GM23338 (cell line): ENCODE measurements around the gene ADAMTS17. TPM values are rescaled to one million over a fixed set of nuclear protein-coding genes. Genes with fewer than 3 reads are reported as not detected.

ENCODE experiments used
- ATAC-seq: fragments of 200-7000 bp; cut with Tn5 transposase; 3 replicates; pipeline ENCODE4 v1.9.1; 2020
- DNase-seq: peaks from one replicate; pipeline ENCODE4 v3.0.0-alpha.2; 2015; ENCODE audit warnings: low spot score
- H2AFZ ChIP-seq: fragments of 200-600 bp; sonication (generic); 2 replicates; pipeline ENCODE4 v1.8.0; 2016; ENCODE audit warnings: antibody characterized with exemption, mild to moderate bottlenecking, moderate library complexity
- H3F3A ChIP-seq: fragments of 200-600 bp; sonication (generic); replicated peaks from 2 replicates; pipeline ENCODE4 v1.8.0; 2017; ENCODE audit warnings: antibody characterized with exemption, mixed run types, low read depth
- H3K27ac ChIP-seq: fragments of 200-600 bp; sonication (generic); 2 replicates; pipeline ENCODE4 v1.6.1; 2016; ENCODE audit warnings: low read depth
- H3K27me3 ChIP-seq: fragments of 200-600 bp; sonication (generic); 2 replicates; pipeline ENCODE4 v1.8.0; 2016; ENCODE audit warnings: mild to moderate bottlenecking, mixed run types, moderate library complexity; ENCODE audit not compliant: insufficient read depth
- H3K36me3 ChIP-seq: fragments of 200-600 bp; sonication (generic); 2 replicates; pipeline ENCODE4 v1.8.0; 2016; ENCODE audit warnings: mild to moderate bottlenecking; ENCODE audit not compliant: insufficient read depth
- H3K4me1 ChIP-seq: fragments of 200-600 bp; sonication (generic); 2 replicates; pipeline ENCODE4 v1.8.0; 2016; ENCODE audit warnings: mild to moderate bottlenecking, moderate library complexity; ENCODE audit not compliant: insufficient read depth
- H3K4me2 ChIP-seq: fragments of 200-600 bp; sonication (generic); 2 replicates; pipeline ENCODE4 v1.7.1; 2017; ENCODE audit warnings: mixed run types
- H3K4me3 ChIP-seq: fragments of 200-600 bp; sonication (generic); 2 replicates; pipeline ENCODE4 v1.6.1; 2016; ENCODE audit warnings: mixed run types
- H3K79me2 ChIP-seq: fragments of 200-600 bp; sonication (generic); replicated peaks from 2 replicates; pipeline ENCODE4 v1.8.0; 2017; ENCODE audit warnings: mild to moderate bottlenecking; ENCODE audit not compliant: insufficient read depth
- H3K9me2 ChIP-seq: fragments of 200-600 bp; sonication (generic); 2 replicates; pipeline ENCODE4 v1.8.0; 2017; ENCODE audit not compliant: insufficient read depth
- H4K20me1 ChIP-seq: fragments of 200-600 bp; sonication (generic); replicated peaks from 2 replicates; pipeline ENCODE4 v1.8.0; 2017; ENCODE audit warnings: mild to moderate bottlenecking; ENCODE audit not compliant: insufficient read depth
- H3K27ac Mint-ChIP-seq: 2 replicates; pipeline ENCODE4 v1.8.0; 2020; ENCODE audit warnings: inconsistent platforms, mild to moderate bottlenecking, moderate library complexity, mixed read lengths
- H3K27me3 Mint-ChIP-seq: 3 replicates; pipeline ENCODE4 v1.8.0; 2022; ENCODE audit warnings: low read depth, mild to moderate bottlenecking, moderate library complexity, mixed read lengths, inconsistent platforms; ENCODE audit not compliant: insufficient read depth, poor library complexity
- H3K36me3 Mint-ChIP-seq: 3 replicates; pipeline ENCODE4 v1.8.0; 2021; ENCODE audit warnings: low read depth, mild to moderate bottlenecking, inconsistent platforms, moderate library complexity, mixed read lengths
- H3K4me1 Mint-ChIP-seq: 3 replicates; pipeline ENCODE4 v1.8.0; 2020; ENCODE audit warnings: mild to moderate bottlenecking, inconsistent platforms, mixed read lengths
- H3K4me3 Mint-ChIP-seq: 3 replicates; pipeline ENCODE4 v1.8.0; 2021; ENCODE audit warnings: moderate library complexity, mild to moderate bottlenecking, inconsistent platforms, mixed read lengths
- H3K9me3 Mint-ChIP-seq: 3 replicates; pipeline ENCODE4 v1.8.0; 2020; ENCODE audit warnings: moderate library complexity, mild to moderate bottlenecking, inconsistent platforms, mixed read lengths
- CREB1 ChIP-seq: fragments of 250-450 bp; sonication (Bioruptor Pico); IDR thresholded peaks from 2 replicates; pipeline ENCODE4 v1.5.0; 2020; ENCODE audit warnings: low read depth, mild to moderate bottlenecking, moderate library complexity
- EZH2 ChIP-seq: fragments of 200-600 bp; sonication (generic); IDR thresholded peaks from one replicate; pipeline ENCODE4 v1.8.0; 2017; ENCODE audit warnings: antibody characterized with exemption, mild to moderate bottlenecking, low read depth; ENCODE audit not compliant: unreplicated experiment
- EZH2phosphoT487 ChIP-seq: fragments of 200-600 bp; sonication (generic); IDR thresholded peaks from one replicate; pipeline ENCODE4 v1.8.1; 2018; ENCODE audit warnings: antibody characterized with exemption; ENCODE audit not compliant: unreplicated experiment
- JUNB ChIP-seq: IDR thresholded peaks from one replicate; pipeline ENCODE4 v1.6.1; 2016; ENCODE audit warnings: antibody characterized with exemption; ENCODE audit not compliant: unreplicated experiment
- NANOG ChIP-seq: IDR thresholded peaks from 2 replicates; pipeline ENCODE4 v1.6.1; 2016; ENCODE audit warnings: antibody characterized with exemption, borderline replicate concordance
- POLR2AphosphoS5 ChIP-seq: IDR thresholded peaks from 2 replicates; pipeline ENCODE4 v1.6.1; 2016; ENCODE audit warnings: antibody characterized with exemption, low read depth
- STAT1 ChIP-seq: IDR thresholded peaks from one replicate; pipeline ENCODE4 v1.6.1; 2016; ENCODE audit warnings: antibody characterized with exemption; ENCODE audit not compliant: unreplicated experiment
- ZNF114 ChIP-seq: fragments of 250-450 bp; sonication (Bioruptor Pico); IDR thresholded peaks from 2 replicates; pipeline ENCODE4 v1.5.0; 2020; ENCODE audit warnings: mild to moderate bottlenecking, moderate library complexity
- ZNF331 ChIP-seq: fragments of 250-450 bp; sonication (Bioruptor Pico); IDR thresholded peaks from 2 replicates; pipeline ENCODE4 v1.5.0; 2020; ENCODE audit warnings: low read depth, mild to moderate bottlenecking, moderate library complexity
- polyA plus RNA-seq: library from polyadenylated mRNA; unstranded; fragments of >200 nt; fragmentation: Nextera tagmentation; extraction: Ambion mirVana; gene quantifications from 2 replicates; pipeline ENCODE4 v1.2.1, GENCODE V29; 2016
- total RNA-seq: library from RNA; depleted of rRNA; stranded (reverse); fragments of >200 nt; shearing (Covaris generic); gene quantifications from 2 replicates; pipeline ENCODE4 v1.2.3, GENCODE V29; 2014
- TF ChIP-seq, protein P1 (sequence below): IDR thresholded peaks from 2 replicates; pipeline ENCODE4 v1.6.1; 2016; ENCODE audit warnings: antibody characterized with exemption
- TF ChIP-seq, protein P2 (sequence below): fragments of 250-450 bp; sonication (Bioruptor Pico); IDR thresholded peaks from 2 replicates; pipeline ENCODE4 v1.5.0; 2020; ENCODE audit warnings: mild to moderate bottlenecking, moderate library complexity
- TF ChIP-seq, protein P3 (sequence below), 2 experiments: fragments of 200-600 bp in 1 of 2; sonication (generic) in 1 of 2; conservative IDR thresholded peaks; 2 replicates each; pipeline versions ENCODE4 v1.5.1 to v1.6.1; 2016 to 2017; ENCODE audit warnings: antibody characterized with exemption in 2 of 2, low read depth in 2 of 2, mild to moderate bottlenecking in 2 of 2, moderate library complexity in 1 of 2
- TF ChIP-seq, protein P4 (sequence below): IDR thresholded peaks from one replicate; pipeline ENCODE4 v1.6.1; 2018; ENCODE audit warnings: antibody characterized with exemption; ENCODE audit not compliant: unreplicated experiment

The ADAMTS17 gene
- total and polyA plus RNA-seq, 2 experiments from 2014 or later = 0.60 to 3.8 TPM

DNA sequence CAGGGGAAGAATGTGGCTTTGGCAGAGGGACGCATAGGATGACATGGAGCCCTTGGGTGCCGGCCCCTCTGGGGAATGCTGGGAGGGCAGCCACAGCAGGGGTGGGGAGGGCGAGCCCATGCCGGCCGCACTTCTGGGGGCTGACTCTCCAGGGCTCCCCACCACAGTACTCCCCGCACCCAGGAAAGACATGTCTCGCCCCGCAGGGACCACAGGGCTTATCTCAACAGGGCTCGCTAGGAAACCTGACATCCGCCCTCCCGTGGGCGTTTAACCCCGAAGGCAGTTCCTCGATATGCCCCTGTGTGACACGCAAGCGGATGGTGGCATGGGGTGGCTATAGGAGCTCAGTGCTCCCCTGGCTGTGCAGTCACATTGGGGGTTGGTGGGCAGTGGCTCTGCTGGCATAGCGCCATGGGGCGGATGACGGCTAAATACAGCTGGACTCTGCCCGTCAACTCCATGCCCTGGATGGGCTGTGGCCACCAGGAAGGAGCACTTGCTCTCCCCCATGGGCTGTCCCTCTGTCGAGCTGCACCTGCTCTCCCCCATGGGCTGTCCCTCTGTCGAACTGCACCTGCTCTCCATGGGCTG lies 141.4 kb downstream of the ADAMTS17 start:
- Histone ChIP-seq H3F3A (no peaks in the 10 kb centered on the region), H3K27me3 (no peaks in the 10 kb centered on the region), H3K9me2 (no peaks in the 10 kb centered on the region), H3K4me2 (no peak overlapping the region), H2AFZ (no peak overlapping the region), H3K79me2 (no peaks in the 10 kb centered on the region), H3K4me1 (no peaks in the 10 kb centered on the region; the same call in none of the 2 replicates), H3K4me3 (no peak overlapping the region), H3K36me3 (no peaks in the 10 kb centered on the region), H3K27ac (no peak overlapping the region), H4K20me1 (no peaks in the 10 kb centered on the region)
- Mint-ChIP-seq H3K36me3 (no peaks in the 10 kb centered on the region; the same call in 2 of the 3 replicates), H3K4me1 (peaks cover 21% of the 10 kb centered on the region), H3K27ac (no peak overlapping the region), H3K27me3 (peaks cover 7% of the 10 kb centered on the region), H3K9me3 (no peaks in the 10 kb centered on the region; the same call in 2 of the 3 replicates), H3K4me3 (no peak overlapping the region)
- TF ChIP-seq, protein P1, sequence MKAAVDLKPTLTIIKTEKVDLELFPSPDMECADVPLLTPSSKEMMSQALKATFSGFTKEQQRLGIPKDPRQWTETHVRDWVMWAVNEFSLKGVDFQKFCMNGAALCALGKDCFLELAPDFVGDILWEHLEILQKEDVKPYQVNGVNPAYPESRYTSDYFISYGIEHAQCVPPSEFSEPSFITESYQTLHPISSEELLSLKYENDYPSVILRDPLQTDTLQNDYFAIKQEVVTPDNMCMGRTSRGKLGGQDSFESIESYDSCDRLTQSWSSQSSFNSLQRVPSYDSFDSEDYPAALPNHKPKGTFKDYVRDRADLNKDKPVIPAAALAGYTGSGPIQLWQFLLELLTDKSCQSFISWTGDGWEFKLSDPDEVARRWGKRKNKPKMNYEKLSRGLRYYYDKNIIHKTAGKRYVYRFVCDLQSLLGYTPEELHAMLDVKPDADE = no peak
- TF ChIP-seq, protein P2, sequence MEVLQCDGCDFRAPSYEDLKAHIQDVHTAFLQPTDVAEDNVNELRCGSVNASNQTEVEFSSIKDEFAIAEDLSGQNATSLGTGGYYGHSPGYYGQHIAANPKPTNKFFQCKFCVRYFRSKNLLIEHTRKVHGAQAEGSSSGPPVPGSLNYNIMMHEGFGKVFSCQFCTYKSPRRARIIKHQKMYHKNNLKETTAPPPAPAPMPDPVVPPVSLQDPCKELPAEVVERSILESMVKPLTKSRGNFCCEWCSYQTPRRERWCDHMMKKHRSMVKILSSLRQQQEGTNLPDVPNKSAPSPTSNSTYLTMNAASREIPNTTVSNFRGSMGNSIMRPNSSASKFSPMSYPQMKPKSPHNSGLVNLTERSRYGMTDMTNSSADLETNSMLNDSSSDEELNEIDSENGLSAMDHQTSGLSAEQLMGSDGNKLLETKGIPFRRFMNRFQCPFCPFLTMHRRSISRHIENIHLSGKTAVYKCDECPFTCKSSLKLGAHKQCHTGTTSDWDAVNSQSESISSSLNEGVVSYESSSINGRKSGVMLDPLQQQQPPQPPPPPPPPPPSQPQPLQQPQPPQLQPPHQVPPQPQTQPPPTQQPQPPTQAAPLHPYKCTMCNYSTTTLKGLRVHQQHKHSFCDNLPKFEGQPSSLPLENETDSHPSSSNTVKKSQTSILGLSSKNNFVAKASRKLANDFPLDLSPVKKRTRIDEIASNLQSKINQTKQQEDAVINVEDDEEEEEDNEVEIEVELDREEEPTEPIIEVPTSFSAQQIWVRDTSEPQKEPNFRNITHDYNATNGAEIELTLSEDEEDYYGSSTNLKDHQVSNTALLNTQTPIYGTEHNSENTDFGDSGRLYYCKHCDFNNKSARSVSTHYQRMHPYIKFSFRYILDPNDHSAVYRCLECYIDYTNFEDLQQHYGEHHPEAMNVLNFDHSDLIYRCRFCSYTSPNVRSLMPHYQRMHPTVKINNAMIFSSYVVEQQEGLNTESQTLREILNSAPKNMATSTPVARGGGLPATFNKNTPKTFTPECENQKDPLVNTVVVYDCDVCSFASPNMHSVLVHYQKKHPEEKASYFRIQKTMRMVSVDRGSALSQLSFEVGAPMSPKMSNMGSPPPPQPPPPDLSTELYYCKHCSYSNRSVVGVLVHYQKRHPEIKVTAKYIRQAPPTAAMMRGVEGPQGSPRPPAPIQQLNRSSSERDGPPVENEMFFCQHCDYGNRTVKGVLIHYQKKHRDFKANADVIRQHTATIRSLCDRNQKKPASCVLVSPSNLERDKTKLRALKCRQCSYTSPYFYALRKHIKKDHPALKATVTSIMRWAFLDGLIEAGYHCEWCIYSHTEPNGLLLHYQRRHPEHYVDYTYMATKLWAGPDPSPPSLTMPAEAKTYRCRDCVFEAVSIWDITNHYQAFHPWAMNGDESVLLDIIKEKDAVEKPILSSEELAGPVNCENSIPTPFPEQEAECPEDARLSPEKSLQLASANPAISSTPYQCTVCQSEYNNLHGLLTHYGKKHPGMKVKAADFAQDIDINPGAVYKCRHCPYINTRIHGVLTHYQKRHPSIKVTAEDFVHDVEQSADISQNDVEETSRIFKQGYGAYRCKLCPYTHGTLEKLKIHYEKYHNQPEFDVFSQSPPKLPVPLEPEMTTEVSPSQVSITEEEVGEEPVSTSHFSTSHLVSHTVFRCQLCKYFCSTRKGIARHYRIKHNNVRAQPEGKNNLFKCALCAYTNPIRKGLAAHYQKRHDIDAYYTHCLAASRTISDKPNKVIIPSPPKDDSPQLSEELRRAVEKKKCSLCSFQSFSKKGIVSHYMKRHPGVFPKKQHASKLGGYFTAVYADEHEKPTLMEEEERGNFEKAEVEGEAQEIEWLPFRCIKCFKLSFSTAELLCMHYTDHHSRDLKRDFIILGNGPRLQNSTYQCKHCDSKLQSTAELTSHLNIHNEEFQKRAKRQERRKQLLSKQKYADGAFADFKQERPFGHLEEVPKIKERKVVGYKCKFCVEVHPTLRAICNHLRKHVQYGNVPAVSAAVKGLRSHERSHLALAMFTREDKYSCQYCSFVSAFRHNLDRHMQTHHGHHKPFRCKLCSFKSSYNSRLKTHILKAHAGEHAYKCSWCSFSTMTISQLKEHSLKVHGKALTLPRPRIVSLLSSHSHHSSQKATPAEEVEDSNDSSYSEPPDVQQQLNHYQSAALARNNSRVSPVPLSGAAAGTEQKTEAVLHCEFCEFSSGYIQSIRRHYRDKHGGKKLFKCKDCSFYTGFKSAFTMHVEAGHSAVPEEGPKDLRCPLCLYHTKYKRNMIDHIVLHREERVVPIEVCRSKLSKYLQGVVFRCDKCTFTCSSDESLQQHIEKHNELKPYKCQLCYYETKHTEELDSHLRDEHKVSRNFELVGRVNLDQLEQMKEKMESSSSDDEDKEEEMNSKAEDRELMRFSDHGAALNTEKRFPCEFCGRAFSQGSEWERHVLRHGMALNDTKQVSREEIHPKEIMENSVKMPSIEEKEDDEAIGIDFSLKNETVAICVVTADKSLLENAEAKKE (CRISPR knock-in tag) = no peak
- TF ChIP-seq EZH2phosphoT487 = no peak
- TF ChIP-seq, protein P3, sequence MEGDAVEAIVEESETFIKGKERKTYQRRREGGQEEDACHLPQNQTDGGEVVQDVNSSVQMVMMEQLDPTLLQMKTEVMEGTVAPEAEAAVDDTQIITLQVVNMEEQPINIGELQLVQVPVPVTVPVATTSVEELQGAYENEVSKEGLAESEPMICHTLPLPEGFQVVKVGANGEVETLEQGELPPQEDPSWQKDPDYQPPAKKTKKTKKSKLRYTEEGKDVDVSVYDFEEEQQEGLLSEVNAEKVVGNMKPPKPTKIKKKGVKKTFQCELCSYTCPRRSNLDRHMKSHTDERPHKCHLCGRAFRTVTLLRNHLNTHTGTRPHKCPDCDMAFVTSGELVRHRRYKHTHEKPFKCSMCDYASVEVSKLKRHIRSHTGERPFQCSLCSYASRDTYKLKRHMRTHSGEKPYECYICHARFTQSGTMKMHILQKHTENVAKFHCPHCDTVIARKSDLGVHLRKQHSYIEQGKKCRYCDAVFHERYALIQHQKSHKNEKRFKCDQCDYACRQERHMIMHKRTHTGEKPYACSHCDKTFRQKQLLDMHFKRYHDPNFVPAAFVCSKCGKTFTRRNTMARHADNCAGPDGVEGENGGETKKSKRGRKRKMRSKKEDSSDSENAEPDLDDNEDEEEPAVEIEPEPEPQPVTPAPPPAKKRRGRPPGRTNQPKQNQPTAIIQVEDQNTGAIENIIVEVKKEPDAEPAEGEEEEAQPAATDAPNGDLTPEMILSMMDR (conservative IDR thresholded peaks at IDR 0.05; ENCODE audit: low read depth in 2 of 2) = no peak
- no peak for TF ChIP-seq ZNF331 (CRISPR knock-in tag)
- TF ChIP-seq CREB1 (CRISPR knock-in tag) = no peak
- TF ChIP-seq JUNB = no peak
- TF ChIP-seq STAT1 = no peak
- TF ChIP-seq POLR2AphosphoS5 = no peak
- TF ChIP-seq, protein P4, sequence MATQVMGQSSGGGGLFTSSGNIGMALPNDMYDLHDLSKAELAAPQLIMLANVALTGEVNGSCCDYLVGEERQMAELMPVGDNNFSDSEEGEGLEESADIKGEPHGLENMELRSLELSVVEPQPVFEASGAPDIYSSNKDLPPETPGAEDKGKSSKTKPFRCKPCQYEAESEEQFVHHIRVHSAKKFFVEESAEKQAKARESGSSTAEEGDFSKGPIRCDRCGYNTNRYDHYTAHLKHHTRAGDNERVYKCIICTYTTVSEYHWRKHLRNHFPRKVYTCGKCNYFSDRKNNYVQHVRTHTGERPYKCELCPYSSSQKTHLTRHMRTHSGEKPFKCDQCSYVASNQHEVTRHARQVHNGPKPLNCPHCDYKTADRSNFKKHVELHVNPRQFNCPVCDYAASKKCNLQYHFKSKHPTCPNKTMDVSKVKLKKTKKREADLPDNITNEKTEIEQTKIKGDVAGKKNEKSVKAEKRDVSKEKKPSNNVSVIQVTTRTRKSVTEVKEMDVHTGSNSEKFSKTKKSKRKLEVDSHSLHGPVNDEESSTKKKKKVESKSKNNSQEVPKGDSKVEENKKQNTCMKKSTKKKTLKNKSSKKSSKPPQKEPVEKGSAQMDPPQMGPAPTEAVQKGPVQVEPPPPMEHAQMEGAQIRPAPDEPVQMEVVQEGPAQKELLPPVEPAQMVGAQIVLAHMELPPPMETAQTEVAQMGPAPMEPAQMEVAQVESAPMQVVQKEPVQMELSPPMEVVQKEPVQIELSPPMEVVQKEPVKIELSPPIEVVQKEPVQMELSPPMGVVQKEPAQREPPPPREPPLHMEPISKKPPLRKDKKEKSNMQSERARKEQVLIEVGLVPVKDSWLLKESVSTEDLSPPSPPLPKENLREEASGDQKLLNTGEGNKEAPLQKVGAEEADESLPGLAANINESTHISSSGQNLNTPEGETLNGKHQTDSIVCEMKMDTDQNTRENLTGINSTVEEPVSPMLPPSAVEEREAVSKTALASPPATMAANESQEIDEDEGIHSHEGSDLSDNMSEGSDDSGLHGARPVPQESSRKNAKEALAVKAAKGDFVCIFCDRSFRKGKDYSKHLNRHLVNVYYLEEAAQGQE = no peak
- TF ChIP-seq EZH2 = no peak
- TF ChIP-seq ZNF114 (CRISPR knock-in tag) = no peak
- no peak for TF ChIP-seq NANOG
- DNase-seq (no peak), ATAC-seq (no peak)
